Gastrocnemius medialis (tissue), 4 donors: ENCODE data around the gene SPINK5. TPM values are rescaled to one million over a fixed set of nuclear protein-coding genes. Genes with fewer than 3 reads are reported as not detected.

Source experiments
- ATAC-seq, 2 donors: fragments of 150-250 bp; one replicate each; pipeline ENCODE4 v1.9.1; 2016
- DNase-seq, 2 donors: peaks; one replicate each; pipeline ENCODE4 v3.0.0-alpha.2; 2019
- H3K27ac ChIP-seq, 4 donors: fragments of 200-600 bp; sonication (generic); 1 replicate in 1 of 4; 2 replicates in 3 of 4; pipeline ENCODE4 v1.5.1; 2016 to 2018; ENCODE audit warnings: mild to moderate bottlenecking in 2 of 4, moderate library complexity in 1 of 4
- H3K27me3 ChIP-seq, 3 donors: fragments of 200-600 bp; sonication (generic) in 2 of 3; 1 replicate in 1 of 3; 2 replicates in 2 of 3; pipeline versions ENCODE4 v1.5.1 to v1.6.0; 2016 to 2019; ENCODE audit warnings: mild to moderate bottlenecking in 1 of 3, moderate library complexity in 1 of 3
- H3K36me3 ChIP-seq, 2 donors: fragments of 200-600 bp; sonication (generic) in 1 of 2; one replicate each; pipeline ENCODE4 v1.5.1; 2017 to 2018
- H3K4me1 ChIP-seq, 2 donors: fragments of 200-600 bp; sonication (generic) in 1 of 2; one replicate each; pipeline ENCODE4 v1.5.1; 2016 to 2017; ENCODE audit warnings: mild to moderate bottlenecking in 2 of 2
- H3K4me3 ChIP-seq, 4 donors: fragments of 200-600 bp; sonication (generic) in 3 of 4; 1 replicate in 1 of 4; 2 replicates in 3 of 4; pipeline ENCODE4 v1.5.1; 2016 to 2019; ENCODE audit warnings: mild to moderate bottlenecking in 2 of 4
- H3K9me3 ChIP-seq, 3 donors: fragments of 200-600 bp; sonication (generic) in 2 of 3; 1 replicate in 1 of 3; 2 replicates in 2 of 3; pipeline ENCODE4 v1.5.1; 2016 to 2019
- CTCF ChIP-seq, 5 experiments: fragments of 450-650 bp in 3 of 5; fragments of 200-600 bp in 2 of 5; sonication (generic) in 2 of 5; IDR thresholded peaks in 4 of 5; conservative IDR thresholded peaks in 1 of 5; 1 replicate in 4 of 5; 2 replicates in 1 of 5; pipeline ENCODE4 v1.5.1; 2016 to 2019; ENCODE audit warnings: antibody characterized with exemption in 5 of 5, mild to moderate bottlenecking in 3 of 5, moderate library complexity in 3 of 5
- POLR2A ChIP-seq, 2 donors: fragments of 450-650 bp; IDR thresholded peaks; one replicate each; pipeline ENCODE4 v1.6.1; 2017; ENCODE audit warnings: antibody characterized with exemption in 2 of 2, mild to moderate bottlenecking in 2 of 2, moderate library complexity in 2 of 2
- in situ Hi-C, 4 donors: fragments of 200-750 bp; cut with MboI; loops; one replicate each; pipeline versions ENCODE4 v1.15.0 to v1.8.0; 2017; ENCODE audit warnings: low sequenced_read_pairs in 4 of 4
- intact Hi-C: fragments of 100-400 bp; cut with DNase I; formaldehyde crosslinking; loops from one replicate; pipeline ENCODE4 v1.15.1; 2023; ENCODE audit warnings: low total_unique reads
- total RNA-seq, 4 donors: library from RNA; depleted of rRNA; stranded (reverse); fragments of >200 nt; gene quantifications; one replicate each; pipeline versions ENCODE4 v1.1.0 to v1.2.3, GENCODE V29; 2016

Gene SPINK5
- total RNA-seq, 4 donors from 2014 or later: 0.09 to 1.8 TPM; not detected in 2

- Histone ChIP-seq H3K36me3 (no peaks in the 10 kb centered on the region), H3K4me1 (no peaks in the 10 kb centered on the region), H3K27me3 (no peaks in the 10 kb centered on the region), H3K4me3 (no peak overlapping the region), H3K9me3 (no peaks in the 10 kb centered on the region), H3K27ac (no peak overlapping the region)
- TF ChIP-seq POLR2A (IDR thresholded peaks at IDR 0.05): no peak
- TF ChIP-seq CTCF (IDR thresholded peaks at IDR 0.05 in 4 of 5, conservative IDR thresholded peaks at IDR 0.05 in 1 of 5): no peak
- intact Hi-C loops: no loop called here
- ATAC-seq (no peak), DNase-seq (no peak)
- in situ Hi-C loops: no loop called here
Measured at GRCh38 chr5:148083203-148083602, 19.4 kb downstream of the SPINK5 start.

DNA sequence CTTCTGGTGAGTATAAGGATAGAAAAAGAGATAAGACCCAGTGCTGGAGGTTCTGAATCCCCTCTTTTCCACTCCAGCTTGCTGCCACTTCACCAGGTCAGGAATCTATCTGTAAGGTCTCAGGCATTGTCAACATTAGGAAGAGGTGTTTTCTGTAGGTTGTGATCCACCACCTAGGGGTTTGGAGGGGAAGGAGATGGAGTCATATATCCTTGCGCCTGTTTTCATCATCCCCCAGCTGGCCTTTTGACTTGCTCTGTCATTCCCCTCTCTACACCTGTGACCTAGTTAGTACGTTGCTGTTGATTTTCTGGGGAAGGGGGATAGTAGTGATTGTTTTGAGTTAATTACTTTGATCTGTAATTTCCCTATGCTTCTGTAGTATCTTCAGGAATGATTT lies 20.5 kb downstream of the SPINK5 start:
- TF ChIP-seq POLR2A (IDR thresholded peaks at IDR 0.05): no peak
- TF ChIP-seq CTCF (IDR thresholded peaks at IDR 0.05 in 4 of 5, conservative IDR thresholded peaks at IDR 0.05 in 1 of 5): no peak
- H3K36me3 ChIP-seq: no peaks in the 10 kb centered on the region
- in situ Hi-C loops: no loop called here
- H3K27ac ChIP-seq: no peak overlapping the region
- H3K4me3 ChIP-seq: no peak overlapping the region
- DNase-seq (no peak), ATAC-seq (no peak)
- intact Hi-C loops: no loop called here
- H3K4me1 ChIP-seq: no peaks in the 10 kb centered on the region
- no peaks in the 10 kb centered on the region for H3K27me3 ChIP-seq
- no peaks in the 10 kb centered on the region for H3K9me3 ChIP-seq

DNA sequence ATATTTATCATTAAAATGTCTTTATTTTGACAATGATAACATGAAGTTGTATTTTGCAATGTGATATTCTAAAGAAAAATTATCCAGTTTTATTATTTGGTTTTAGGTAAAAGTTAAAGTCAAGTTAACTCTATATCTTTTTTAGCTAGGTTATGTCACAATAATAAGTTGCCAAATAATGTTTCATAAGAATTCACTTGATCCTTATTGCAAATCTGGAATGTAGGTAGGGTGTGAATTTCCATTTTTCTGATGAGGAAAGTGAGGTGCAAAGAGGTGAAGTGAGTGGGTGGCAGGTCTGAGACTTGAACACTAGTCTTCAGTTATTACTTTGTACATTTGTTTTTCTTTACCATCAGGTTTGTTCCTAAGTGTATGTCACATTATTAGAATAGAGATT lies 21.5 kb downstream of the SPINK5 start:
- H3K4me3 ChIP-seq: no peak overlapping the region
- no peak for ATAC-seq
- in situ Hi-C loops (no loop called here), intact Hi-C loops (no loop called here)
- no peaks in the 10 kb centered on the region for H3K9me3 ChIP-seq
- DNase-seq: no peak
- H3K36me3 ChIP-seq: no peaks in the 10 kb centered on the region
- no peak for TF ChIP-seq POLR2A (IDR thresholded peaks at IDR 0.05)
- TF ChIP-seq CTCF (IDR thresholded peaks at IDR 0.05 in 4 of 5, conservative IDR thresholded peaks at IDR 0.05 in 1 of 5): no peak
- H3K4me1 ChIP-seq: no peaks in the 10 kb centered on the region
- H3K27ac ChIP-seq: no peak overlapping the region
- no peaks in the 10 kb centered on the region for H3K27me3 ChIP-seq

DNA sequence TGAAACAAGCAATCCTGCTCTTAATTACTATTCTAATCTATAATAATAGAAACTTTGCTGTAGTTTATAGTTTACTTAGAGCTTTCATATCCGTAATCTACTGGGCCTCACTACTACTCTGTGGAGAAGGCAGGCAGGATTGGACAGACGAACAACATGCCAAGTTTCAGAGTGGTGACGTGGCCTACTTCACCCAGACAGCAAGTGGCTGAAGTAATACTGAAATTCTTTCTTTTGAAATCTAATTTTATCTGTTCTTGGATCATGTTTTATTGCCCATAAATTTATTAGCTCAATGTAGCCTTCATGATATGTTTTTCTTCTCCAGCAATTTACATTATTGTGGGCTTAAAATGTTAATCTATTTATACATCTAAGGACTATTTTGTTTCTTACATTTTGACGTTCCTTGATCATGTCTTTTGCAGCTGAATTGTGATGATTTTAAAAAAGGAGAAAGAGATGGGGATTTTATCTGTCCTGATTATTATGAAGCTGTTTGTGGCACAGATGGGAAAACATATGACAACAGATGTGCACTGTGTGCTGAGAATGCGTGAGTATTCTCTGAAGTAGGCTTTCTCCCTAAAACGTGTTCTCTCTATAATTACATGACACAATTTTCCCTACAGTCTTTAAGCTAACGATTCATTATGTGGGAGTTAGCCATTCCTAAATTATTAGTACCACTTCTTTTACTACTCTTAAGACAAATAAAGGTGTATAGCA lies 22.4 kb downstream of the SPINK5 start:
- Histone ChIP-seq H3K36me3 (no peaks in the 10 kb centered on the region), H3K4me1 (no peaks in the 10 kb centered on the region), H3K27ac (no peak overlapping the region), H3K4me3 (no peak overlapping the region), H3K9me3 (no peaks in the 10 kb centered on the region), H3K27me3 (no peaks in the 10 kb centered on the region)
- in situ Hi-C loops (no loop called here), intact Hi-C loops (no loop called here)
- TF ChIP-seq CTCF (IDR thresholded peaks at IDR 0.05 in 4 of 5, conservative IDR thresholded peaks at IDR 0.05 in 1 of 5) (no peak), POLR2A (IDR thresholded peaks at IDR 0.05) (no peak)
- ATAC-seq (no peak), DNase-seq (no peak)
